ENCODE measurements around the gene VPS45.
A peak's percentile ranks its signal among the peaks of the same experiment; 100 is the strongest.

Gene VPS45

GRCh38 chr1:150150133-150151021 lies 82.8 kb downstream of the VPS45 start:
- in situ Hi-C loops (cut with MboI; ENCODE audit: low pct_unique_long_range_greater_than_20kb, low sequenced_read_pairs, unreplicated experiment) = no loop called here
- DNase-seq (ENCODE audit: low spot score) = no peak
- TF ChIP-seq, protein P1, sequence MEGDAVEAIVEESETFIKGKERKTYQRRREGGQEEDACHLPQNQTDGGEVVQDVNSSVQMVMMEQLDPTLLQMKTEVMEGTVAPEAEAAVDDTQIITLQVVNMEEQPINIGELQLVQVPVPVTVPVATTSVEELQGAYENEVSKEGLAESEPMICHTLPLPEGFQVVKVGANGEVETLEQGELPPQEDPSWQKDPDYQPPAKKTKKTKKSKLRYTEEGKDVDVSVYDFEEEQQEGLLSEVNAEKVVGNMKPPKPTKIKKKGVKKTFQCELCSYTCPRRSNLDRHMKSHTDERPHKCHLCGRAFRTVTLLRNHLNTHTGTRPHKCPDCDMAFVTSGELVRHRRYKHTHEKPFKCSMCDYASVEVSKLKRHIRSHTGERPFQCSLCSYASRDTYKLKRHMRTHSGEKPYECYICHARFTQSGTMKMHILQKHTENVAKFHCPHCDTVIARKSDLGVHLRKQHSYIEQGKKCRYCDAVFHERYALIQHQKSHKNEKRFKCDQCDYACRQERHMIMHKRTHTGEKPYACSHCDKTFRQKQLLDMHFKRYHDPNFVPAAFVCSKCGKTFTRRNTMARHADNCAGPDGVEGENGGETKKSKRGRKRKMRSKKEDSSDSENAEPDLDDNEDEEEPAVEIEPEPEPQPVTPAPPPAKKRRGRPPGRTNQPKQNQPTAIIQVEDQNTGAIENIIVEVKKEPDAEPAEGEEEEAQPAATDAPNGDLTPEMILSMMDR (IDR thresholded peaks at IDR 0.05; ENCODE audit: extremely low read depth, insufficient read depth, missing control alignments) = no peak

- peak; percentile 58 for DNase-seq (ENCODE audit: low spot score)
- TF ChIP-seq, protein P1 (IDR thresholded peaks at IDR 0.05; ENCODE audit: extremely low read depth, insufficient read depth, missing control alignments) = no peak
- in situ Hi-C loops (cut with MboI; ENCODE audit: low pct_unique_long_range_greater_than_20kb, low sequenced_read_pairs, unreplicated experiment) = no loop called here
Measured at GRCh38 chr1:150151291-150152181, 84.0 kb downstream of the VPS45 start.

- no peak for DNase-seq (ENCODE audit: low spot score)
- in situ Hi-C loops (cut with MboI; ENCODE audit: low pct_unique_long_range_greater_than_20kb, low sequenced_read_pairs, unreplicated experiment) = no loop called here
- TF ChIP-seq, protein P1 (IDR thresholded peaks at IDR 0.05; ENCODE audit: extremely low read depth, insufficient read depth, missing control alignments) = no peak
Measured at GRCh38 chr1:150152182-150152536, 84.6 kb downstream of the VPS45 start.

- DNase-seq (ENCODE audit: low spot score) = no peak
- in situ Hi-C loops (cut with MboI; ENCODE audit: low pct_unique_long_range_greater_than_20kb, low sequenced_read_pairs, unreplicated experiment) = no loop called here
- TF ChIP-seq, protein P1 (IDR thresholded peaks at IDR 0.05; ENCODE audit: extremely low read depth, insufficient read depth, missing control alignments) = no peak
Measured at GRCh38 chr1:150152772-150153456, 85.3 kb downstream of the VPS45 start.

DNA sequence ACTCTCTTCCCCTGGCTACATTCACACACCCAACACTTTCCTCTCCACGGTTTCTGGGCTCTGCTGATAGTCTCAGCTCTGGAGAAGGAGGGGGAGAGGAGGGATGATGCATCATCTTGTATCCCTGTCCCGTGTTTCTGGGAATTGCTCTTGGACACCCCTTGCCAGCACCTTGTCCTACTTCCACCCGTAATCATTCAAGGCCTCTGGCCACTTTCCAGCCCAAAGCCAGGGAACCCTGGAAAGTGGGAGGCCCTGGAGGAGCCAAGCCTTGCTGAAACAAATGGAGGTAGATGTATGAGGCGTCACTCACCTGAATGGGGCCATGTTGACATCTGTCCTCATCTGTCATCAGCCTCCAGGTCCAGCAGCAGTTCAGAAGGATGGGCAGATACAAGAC lies 86.6 kb downstream of the VPS45 start:
- in situ Hi-C loops (cut with MboI; ENCODE audit: low pct_unique_long_range_greater_than_20kb, low sequenced_read_pairs, unreplicated experiment) = no loop called here
- no peak for DNase-seq (ENCODE audit: low spot score)
- TF ChIP-seq, protein P1 (IDR thresholded peaks at IDR 0.05; ENCODE audit: extremely low read depth, insufficient read depth, missing control alignments) = no peak

DNA sequence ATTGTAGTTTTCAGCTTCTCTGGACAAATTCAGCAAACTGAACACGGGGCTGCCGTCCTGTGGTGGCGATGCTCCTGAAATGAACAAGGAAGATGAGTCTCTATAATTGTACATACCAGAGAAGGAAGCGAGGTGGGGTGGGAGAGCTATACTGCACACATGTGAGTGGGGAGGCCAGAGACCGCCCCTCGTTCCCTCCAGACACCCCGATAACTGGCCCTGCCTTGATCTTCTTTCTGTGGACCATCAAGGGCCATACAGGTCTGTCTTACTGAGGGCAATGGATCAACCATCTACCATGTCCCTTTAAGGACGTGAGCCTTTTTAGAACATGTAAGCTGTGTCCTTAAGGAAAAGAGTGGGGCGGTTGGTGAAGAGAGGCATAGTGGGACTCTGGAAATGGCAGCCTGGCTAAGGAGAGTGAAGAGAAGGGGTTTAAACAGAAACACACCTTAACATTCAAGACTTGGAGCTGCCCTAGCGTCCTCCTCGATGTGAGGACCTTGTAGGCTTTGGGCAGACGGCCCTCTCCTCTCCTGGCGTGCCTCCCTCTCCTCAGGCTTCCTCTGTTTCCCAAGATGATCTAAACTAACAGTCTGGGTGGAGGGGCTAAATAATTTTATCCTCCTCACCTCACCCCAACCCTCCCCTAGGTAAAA lies 88.0 kb downstream of the VPS45 start:
- DNase-seq (ENCODE audit: low spot score) = no peak
- in situ Hi-C loops (cut with MboI; ENCODE audit: low pct_unique_long_range_greater_than_20kb, low sequenced_read_pairs, unreplicated experiment) = no loop called here
- TF ChIP-seq, protein P1 (IDR thresholded peaks at IDR 0.05; ENCODE audit: extremely low read depth, insufficient read depth, missing control alignments) = no peak
